ENCODE data around the gene HIP1.
"Not testable (repeated sequence)": the region's sequence is repeated elsewhere in the genome, so short reads cannot be mapped to it uniquely, and the experiment has no call there.

Gene HIP1

DNA sequence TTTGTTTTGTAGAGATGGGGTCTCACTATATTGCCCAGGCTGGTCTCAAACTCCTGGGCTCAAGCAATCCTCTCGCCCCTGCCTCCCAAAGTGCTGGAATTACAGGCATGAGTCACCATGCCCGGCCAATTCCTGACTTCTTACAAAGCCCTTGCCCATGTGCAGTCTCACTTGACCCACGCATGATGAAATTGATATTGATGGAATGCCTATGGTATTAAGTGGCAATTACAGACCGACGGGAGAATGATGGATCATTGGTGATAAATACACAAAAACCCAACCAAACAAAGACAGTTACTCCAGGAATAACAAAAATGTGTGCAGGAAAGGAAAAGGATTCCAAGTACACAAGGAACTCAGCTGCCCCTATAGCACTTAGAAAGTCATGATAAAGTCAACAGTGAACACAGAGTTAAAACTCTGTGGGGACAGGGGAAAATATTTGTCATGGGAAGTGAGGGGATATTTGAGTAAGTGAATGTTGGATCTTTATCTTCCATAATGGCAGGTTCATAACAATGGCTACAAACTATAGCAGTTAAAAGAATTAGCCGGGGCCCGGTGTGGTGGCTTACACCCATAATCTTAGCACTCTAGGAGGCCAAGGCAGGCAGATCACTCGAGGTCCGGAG is 21.6 kb downstream of the HIP1 start:
- no peak for DNase-seq (ENCODE audit: low spot score)

- no peak for DNase-seq (ENCODE audit: low spot score)
Measured at GRCh38 chr7:75715864-75716263, 22.9 kb downstream of the HIP1 start.

- DNase-seq (ENCODE audit: low spot score): no peak
Measured at GRCh38 chr7:75712517-75713361, 26.0 kb downstream of the HIP1 start.

DNA sequence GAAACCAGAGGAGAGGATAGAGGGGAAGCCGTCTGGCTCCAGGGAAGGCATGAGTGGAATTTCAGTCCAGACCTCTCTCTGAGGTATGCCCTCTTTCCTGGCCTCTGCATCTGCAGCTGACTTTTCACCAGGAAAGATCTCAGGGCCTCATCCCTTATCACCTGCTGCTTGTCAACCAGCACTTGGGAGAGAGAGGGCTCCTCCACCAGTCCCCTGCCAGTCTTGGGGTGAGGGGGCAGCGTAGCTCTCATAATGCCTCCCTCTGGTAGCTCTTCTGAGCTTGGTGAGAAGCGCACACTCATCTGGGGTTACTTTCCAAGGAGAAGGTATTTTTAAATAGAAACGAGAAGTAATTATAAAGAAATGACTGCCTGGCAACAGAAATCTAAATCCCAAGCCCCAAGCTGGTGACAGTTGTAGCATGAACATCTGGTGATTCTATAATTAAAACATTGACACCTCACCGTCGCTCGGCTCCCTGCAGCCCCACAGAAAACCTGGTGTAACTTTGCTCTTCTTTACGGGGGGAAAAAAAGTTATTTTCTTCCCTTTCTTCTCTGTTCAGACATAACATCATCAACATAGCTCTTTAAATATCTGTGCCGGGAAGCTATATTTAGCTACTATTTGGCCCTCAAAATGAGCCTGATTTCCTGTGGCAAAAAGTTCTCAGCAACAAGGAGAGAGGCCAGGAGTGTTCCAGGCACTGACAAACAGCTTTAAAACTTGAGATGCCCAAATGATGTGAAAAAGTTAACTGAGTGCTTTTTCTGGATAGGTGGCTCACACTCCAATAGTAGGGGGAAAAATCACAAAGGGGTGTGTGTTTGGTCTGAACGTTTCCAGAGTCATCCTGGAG is 26.9 kb downstream of the HIP1 start:
- no peak for DNase-seq (ENCODE audit: low spot score)

DNA sequence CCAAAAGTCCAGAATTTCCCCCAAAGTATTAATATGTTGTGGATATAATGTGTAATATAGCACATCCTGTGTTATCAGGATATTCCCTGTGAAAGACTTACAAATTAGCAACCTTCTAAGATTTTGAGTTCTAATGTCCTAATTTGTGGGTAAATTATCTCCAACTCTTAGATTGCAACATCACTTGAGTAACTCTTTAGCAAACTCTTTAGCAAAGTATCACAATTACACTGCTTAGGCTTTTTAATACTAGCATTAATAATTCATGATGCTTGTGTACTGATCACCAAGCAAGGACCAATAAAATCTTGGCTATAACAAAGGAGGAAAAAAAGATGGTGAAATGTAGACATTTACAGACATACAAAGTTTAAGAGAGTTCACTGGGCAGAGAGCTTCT is 27.7 kb downstream of the HIP1 start:
- no peak for DNase-seq (ENCODE audit: low spot score)

DNA sequence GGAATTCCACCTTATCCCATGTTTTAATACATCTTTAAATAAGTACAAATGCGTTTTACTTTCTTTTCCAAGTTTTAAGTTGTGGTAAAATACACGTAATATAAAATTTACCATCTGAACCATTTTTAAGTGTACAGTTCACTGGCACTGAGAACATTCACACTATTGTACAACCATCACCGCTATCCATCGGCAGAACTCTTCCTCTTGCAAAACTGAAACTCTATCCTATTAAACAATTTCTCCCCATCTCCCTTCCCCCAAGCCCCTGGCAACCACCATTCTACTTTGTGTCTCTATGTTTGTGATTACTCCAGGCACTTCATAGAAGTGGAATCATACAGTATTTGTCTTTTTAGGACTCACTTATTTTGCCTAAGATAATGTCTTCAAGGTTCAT is 33.8 kb downstream of the HIP1 start:
- no peak for DNase-seq (ENCODE audit: low spot score)

GRCh38 chr7:75702515-75702914 is 36.2 kb downstream of the HIP1 start:
- DNase-seq (ENCODE audit: low spot score): no peak

DNA sequence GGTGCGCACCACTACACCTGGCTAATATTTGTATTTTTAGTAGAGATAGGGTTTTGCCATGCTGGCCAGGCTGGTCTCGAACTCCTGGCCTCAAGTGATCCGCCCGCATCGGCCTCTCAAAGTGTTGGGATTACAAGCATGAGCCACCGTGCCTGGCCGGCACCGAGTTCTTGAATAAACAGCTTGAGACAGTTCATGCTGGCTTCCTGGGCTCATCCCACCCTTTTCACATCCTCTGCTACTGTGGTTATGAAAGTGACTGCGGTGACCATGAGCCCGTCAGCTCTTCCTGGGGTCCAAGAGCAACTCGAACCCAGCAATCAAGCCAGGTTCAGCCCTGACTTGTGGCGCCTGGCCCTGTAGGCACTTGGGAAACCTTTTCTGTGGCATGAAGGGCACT is 38.7 kb downstream of the HIP1 start:
- DNase-seq (ENCODE audit: low spot score): no peak

GRCh38 chr7:75698358-75698757 is 40.4 kb downstream of the HIP1 start:
- no peak for DNase-seq (ENCODE audit: low spot score)

GRCh38 chr7:75696263-75697037 is 42.3 kb downstream of the HIP1 start:
- DNase-seq (ENCODE audit: low spot score): no peak

DNA sequence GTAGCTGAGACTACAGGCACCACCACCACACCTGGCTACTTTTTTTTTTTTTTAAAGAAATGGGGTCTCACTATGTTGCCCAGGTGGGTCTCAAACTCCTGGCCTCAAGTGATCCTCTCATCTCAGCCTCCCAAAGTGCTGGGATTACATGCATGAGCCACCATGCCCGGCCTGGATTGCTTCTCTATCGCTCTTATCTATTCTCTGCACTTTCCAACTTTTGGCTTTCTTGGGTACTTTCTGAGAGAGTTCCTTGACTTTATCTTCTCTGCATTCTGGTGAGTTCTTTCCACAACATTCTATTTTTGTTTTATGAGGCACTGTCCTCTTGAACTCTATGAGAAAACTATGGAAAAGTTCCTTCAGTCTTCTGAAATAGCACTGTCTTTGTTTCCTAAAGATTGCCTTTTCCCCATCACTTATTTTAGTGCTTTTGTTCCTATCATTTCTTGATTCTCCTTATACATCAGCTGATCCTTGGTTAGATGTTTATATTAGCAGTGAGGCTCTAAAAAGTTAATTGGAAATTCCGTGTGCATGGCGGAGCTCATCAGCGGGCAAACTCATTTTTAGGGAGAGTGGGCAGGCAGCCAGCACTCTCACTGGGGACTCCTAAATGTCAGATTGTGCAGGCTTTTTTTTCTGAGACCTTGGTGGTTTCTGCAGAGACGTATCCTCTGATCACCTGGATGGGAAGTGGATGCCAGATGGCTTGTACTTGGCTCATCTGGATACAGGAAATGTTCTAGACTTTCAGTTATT is 43.9 kb downstream of the HIP1 start:
- no peak for DNase-seq (ENCODE audit: low spot score)

DNA sequence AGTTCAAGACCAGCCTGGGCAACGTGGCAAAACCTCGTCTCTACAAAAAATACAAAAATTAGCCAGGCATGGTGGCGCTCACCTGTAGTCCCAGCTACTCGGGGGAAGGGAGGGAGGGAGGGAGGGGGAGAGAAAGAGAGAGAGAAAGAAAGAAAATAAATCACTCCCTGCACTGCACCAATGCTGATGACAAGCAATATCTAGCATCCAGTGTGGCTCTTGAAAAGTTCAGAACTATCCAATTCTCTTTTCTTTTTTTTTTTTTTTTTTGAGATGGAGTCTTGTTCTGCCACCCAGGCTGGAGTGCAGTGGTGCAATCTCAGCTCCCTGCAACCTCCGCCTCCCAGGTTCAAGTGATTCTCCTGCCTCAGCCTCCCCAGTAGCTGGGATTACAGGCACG is 45.1 kb downstream of the HIP1 start:
- DNase-seq (ENCODE audit: low spot score): not testable (repeated sequence)

- DNase-seq (ENCODE audit: low spot score): no peak
Measured at GRCh38 chr7:75691793-75692543, 46.8 kb downstream of the HIP1 start.

DNA sequence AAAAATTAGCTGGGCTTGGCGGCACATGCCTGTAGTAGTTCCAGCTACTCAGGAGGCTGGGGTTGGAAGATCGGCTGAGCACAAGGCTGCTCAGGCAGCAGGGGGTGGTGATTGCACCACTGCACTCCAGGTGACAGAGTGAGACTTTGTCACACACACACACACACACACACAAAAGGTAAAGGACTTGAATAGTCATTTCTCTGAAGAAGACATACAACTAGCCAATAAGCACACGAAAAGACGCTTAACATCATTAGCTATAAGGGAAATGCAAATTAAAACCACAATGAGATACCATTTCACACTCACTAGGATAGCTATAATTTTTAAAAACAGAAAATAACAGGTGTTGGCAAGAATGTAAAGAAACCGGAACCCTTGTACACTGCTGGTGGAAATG is 48.6 kb downstream of the HIP1 start:
- DNase-seq (ENCODE audit: low spot score): no peak

- no peak for DNase-seq (ENCODE audit: low spot score)
Measured at GRCh38 chr7:75689246-75690099, 49.3 kb downstream of the HIP1 start.

DNA sequence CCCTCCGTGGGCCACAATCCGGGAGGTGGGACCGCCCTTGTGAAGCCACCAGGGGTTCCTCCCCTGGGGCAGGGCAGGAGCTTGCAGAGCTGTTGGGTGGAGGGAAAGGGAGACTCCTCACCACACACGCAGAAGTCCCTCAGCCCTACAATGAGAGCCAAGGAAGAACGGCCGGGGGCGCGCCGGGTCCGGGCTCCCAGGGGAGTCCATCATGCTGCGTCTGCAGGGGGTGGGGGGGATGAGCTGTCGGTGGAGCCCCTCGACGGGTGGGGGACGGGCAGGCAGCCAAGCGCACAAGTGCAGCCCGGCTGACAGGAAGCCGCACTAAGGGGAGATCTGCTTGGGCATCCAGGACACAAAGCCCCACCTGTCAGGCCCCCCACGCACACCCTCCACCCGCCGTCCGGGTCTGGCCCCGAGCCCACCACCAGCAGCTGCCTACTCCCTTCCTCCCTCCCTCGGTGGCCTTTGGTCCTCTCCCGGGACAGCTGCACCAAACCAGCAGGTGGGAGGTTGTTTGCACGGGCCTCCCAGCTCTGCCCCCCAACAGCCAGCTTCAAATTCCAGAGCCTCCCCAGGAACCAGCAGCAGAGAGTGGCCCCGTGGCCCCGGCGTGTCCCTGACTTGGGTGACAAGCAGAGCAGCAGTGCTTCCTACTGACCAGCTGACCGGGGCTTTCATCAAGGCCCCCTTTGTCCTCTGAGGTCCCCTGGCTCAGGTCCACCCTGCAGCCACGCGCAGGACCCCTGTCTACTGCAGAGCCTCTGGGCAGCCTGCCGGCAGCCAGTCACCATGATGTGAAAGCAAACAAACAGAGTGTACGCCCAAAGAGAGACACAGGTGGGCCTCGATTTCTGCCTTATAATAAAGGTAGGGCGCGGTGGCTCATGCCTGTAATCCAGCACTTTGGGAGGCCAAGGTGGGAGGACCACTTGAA is 50.3 kb downstream of the HIP1 start:
- no peak for DNase-seq (ENCODE audit: low spot score)

DNA sequence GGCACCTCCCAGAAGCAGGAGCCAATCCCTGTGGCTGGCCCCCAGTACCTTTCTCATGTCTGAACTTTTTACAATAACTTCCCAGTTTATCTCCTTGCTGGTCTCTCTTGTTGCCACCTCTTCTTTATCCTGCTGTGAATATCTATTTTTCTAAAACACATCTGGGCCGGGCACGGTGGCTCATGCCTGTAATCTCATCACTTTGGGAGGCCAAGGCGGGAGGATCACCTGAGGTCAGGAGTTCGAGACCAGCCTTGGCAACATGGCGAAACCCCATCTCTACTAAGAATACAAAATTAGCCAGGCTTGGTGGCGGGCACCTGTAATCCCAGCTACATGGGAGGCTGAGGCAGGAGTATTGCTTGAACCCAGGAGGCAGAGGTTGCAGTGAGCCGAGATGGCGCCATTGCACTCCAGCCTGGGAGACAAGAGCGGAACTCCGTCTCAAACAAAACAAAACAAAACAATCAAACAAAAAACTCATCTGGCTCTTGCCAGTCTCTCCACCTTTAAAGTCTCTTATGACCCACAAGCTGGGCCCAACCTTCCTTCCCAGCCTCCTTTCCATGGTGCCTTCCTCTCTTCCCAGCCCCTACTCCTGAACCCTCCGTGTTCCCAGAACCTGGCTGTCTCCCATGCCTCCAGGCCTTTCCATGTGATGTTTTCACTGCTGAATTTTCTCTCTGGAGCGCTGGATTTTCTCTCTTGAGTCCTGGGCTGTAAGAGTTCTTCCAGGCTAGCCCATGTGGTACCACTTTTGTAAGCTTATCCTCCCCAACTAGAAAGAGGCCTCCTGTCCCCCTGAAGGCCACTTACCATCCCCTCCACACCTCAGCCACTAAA is 51.3 kb downstream of the HIP1 start:
- DNase-seq (ENCODE audit: low spot score): no peak
